HG02981 (cell line): Measurements from ENCODE around the gene NEU3.
"Not testable (repeated sequence)": the region's sequence is repeated elsewhere in the genome, so short reads cannot be mapped to it uniquely, and the experiment has no call there.

Experiments
- ATAC-seq: cut with Tn5 transposase; IDR thresholded peaks from one replicate; pipeline ENCODE4 v1.9.1; 2021; ENCODE audit warnings: mild to moderate bottlenecking, moderate library complexity; ENCODE audit not compliant: unreplicated experiment

NEU3 gene

GRCh38 chr11:74984070-74984469, 4.7 kb upstream of the NEU3 start:
- ATAC-seq, result no peak

GRCh38 chr11:74984730-74985129, 4.0 kb upstream of the NEU3 start:
- ATAC-seq, result no peak

DNA sequence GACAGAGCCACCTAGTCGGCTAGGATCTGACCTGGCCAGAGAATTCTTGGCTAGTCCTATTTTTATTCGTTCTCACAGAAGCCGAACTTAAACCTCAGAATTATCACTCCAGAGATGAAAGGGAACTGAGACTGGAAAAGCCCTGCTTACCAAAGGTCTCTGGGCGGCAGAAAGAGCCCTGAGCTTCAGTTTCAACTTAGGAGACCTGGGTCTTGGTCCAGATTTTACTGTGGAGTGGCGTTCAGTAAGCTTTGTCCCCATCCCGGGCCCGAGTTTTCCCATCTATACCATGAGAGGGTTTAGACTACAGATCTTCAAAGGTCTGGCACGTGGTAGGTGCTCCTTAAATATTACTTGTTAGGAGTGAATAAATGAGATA, 516 bp downstream of the NEU3 start:
- no peak for ATAC-seq

GRCh38 chr11:74990150-74990549, 1.4 kb downstream of the NEU3 start:
- not testable (repeated sequence) for ATAC-seq

- no peak for ATAC-seq
Measured at GRCh38 chr11:74990941-74991340, 2.2 kb downstream of the NEU3 start.

- ATAC-seq, result no peak
Measured at GRCh38 chr11:74992852-74993251, 4.1 kb downstream of the NEU3 start.

- ATAC-seq, result no peak
Measured at GRCh38 chr11:75000975-75001354, 12.2 kb downstream of the NEU3 start.

DNA sequence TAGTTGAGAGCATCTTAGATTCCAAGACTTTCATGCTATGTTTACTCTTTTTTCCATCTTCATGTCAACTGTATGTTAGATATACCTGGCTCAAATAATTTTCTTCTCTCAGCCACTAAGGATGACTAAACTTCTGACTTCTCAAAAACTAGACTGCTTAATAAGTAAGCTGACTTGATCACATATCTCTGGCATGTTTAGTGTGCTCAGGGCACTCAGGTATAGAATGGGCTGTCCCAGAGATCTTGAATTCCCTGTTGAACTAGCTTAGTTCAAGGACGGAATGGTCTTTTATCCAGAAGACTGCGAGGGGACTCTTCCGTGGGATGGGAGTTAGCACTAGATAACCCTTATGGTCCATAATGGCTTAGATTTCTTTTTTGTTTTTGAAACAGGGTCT, 13.0 kb downstream of the NEU3 start:
- no peak for ATAC-seq

- no peak for ATAC-seq
Measured at GRCh38 chr11:75002516-75002915, 13.8 kb downstream of the NEU3 start.

DNA sequence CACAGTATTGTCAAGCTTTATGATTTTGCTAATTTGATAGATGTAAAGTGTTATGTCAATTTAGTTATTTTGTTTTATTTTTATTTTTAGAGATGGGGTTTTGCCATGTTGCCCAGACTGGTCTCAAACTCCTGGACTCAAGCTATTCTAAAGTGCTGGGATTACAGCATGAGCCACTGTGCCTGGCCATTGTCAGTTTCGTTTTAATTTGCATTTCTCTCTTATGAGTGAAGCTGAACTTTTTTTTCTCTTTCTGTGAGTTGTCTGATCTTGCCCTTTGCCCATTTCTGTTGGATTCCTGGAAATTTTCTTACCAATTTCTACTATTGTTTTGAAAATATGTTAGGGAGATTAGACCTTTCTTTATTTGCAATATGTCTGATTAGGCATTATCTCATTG, 15.5 kb downstream of the NEU3 start:
- ATAC-seq, result no peak

GRCh38 chr11:75011357-75011756, 22.6 kb downstream of the NEU3 start:
- ATAC-seq, result no peak

GRCh38 chr11:75011872-75012271, 23.1 kb downstream of the NEU3 start:
- ATAC-seq, result no peak

DNA sequence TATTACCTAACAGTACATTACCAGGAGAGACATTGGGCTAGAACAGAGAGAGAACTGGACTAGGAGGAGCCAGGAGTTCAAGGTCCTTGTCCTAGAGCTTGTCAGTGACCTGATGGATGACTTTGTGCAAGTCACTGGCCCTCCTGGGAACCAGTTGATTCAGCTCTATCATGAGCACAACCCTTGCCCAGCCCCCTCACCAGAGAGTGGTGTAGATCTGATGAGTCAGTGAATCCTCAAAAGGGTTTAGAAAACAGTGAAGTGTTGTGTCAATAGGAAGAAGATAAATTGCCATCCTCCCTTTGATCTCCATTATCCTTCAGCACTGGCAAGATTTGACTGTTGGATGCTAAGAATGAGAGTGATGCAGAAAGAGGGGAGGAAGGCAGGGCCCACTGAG, 24.3 kb downstream of the NEU3 start:
- no peak for ATAC-seq

DNA sequence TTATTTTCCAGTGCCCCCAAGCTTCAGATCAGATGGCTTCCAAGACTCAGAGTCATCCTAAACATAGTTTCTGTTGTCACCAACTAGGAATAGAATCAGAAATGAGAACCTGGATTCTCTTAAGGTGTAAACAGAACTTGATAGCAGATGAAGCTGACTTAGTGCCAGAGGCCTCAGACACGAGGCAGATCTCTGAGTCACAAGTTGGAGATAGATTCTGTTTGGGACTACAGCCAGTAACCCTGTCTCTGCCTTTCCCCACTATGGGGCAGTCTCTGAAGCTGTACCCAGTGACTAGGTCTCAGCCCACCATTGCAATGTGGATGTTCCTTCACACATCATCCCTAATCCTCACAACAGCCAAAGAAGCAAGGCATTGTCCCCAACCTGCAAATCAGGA, 25.4 kb downstream of the NEU3 start:
- ATAC-seq, result no peak

DNA sequence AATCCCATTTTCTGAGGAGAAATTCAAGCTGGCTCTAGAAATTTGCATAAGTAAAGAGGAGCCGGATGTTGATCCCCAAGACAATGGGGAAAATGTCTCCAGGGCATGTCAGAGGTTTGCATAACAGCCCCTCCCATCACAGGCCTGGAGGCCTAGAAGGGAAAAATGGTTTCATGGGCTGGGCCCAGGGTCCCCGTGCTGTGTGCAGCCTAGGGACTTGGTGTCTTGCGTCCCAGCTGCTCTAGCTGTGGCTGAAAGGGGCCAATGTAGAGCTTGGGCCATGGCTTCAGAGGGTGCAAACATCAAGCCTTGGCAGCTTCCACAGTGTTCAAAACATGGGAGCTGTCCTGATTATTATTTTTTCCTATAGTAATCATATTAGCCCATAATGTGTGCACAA, 30.5 kb downstream of the NEU3 start:
- ATAC-seq, result not testable (repeated sequence)

- ATAC-seq, result not testable (repeated sequence)
Measured at GRCh38 chr11:75020328-75020727, 31.6 kb downstream of the NEU3 start.

DNA sequence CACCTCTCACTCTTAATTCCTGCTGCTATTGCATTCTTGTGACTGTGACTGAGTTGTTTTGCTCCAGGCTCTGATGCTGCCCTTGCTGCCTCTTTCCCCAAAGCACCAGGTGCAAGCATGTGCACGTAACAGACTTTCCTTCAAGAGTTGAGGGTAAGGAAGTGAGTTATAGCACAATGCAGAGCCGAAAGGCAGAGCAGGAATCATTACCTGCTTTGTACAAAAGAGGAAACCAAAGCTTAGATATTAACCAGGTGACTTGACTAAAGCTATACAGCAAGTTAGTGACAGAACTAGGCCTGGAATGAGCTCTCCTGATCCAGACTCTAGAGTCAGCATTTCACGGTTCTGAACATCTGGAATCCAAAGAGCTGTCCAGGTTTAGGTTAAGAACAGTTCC, 33.6 kb downstream of the NEU3 start:
- ATAC-seq, result peak; percentile 71

DNA sequence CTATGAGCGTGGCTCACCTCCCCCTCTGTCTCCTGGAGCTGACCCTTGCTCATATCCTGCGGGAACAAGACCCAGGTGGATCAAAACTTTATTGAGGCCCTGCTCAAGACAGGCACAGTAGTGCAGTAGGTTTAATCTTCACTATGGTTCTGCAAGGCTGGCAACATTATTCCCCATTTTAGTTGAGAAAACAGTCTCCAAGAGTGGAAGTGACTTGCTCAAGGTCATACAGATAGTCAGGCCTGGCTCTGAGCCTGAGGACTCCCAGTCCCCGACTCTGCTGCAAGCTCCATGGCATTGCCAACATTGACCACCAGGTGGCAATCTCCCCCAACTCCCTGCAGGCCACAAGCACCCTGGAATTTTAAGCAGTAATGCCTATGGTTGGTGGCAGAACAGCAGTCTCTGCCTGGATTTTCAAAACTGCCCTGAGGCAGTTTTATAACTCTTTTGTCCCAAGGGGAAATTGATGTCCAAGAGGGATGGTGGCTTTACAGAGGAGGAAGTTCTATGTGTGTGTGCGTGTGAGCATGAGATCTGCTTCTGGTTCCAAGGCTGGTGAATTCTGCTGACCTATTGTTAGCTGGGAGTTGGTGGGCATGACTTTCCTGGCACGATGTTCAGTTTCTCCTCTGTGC, 34.1 kb downstream of the NEU3 start:
- ATAC-seq, result peak; percentile 57

DNA sequence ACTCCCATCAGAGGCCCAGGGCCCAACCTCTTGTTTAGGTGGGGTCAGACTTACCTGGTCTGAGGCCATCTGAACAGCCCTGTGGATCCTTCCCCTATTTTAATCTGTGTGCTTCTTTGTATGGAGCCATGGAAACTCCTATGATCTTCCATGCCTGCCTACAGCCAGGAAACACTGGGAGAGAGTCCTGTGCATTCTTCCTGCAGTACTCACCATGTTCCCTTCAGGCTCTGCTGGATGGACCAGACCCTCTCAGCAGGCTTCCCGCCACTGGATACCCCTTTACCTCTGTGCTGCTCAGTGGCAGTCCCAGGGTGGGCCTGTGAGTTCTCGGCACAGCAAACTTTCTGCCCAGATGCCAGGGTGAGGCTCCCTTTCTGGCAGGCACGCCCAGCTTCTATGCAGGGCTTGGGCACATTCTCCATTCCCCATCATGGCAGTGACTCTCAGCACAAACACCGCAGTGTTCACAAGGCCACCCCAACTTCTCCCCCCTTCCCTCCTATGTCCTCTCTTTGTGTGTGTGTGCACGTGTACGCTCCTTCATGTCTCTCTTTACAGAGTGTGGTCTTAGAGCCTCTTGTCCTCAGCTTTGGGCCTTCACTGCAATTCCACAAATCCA, 34.8 kb downstream of the NEU3 start:
- ATAC-seq, result no peak

DNA sequence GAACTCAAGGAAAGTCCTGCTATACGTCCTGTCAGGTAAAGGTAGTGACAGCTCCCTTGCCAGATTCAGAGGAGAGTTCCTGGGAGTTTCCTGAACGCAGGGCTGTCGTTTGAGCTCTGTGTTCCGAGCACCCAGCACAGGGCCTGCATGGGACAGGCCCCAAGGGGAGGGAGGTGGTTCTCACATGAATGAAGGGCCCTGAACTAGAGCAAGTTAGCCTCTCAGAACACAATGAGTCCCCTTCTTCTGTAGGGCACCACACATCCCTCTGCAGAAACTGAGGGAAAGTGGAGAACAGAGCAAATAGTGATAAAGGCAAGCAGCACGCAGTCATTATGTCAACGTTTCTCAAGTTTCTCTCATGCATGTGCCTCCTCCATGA, 35.3 kb downstream of the NEU3 start:
- no peak for ATAC-seq

DNA sequence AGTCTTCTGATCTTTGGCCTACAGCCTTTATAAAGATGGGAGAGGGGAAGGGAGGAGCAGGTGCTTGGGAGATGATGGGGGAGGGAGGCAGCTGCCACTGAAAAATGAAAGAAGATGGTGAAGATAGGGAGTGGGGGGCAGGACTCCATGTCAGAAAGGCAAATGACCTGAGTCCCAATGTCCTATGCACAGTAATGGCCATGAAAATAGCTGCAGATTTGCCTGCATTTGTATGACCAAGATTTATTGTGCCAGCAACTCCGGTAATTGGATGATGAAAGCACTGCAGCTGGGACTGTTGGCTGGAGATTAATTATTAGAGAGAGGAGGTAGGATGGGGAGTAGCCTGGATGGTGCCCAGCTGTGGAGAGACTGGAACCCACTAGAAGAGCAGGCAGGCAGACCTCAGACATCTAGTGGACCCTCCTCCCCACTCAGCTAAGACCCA, 36.1 kb downstream of the NEU3 start:
- no peak for ATAC-seq

GRCh38 chr11:75025561-75025960, 36.8 kb downstream of the NEU3 start:
- ATAC-seq, result no peak

- ATAC-seq, result no peak
Measured at GRCh38 chr11:75028321-75028720, 39.6 kb downstream of the NEU3 start.
